Naive thymus-derived CD4-positive, alpha-beta T cell (primary cell): ENCODE results near the gene MPDU1. TPM values are rescaled to one million over a fixed set of nuclear protein-coding genes. Genes with fewer than 3 reads are reported as not detected.
"Not testable (repeated sequence)": the region's sequence is repeated elsewhere in the genome, so short reads cannot be mapped to it uniquely, and the experiment has no call there.

ENCODE experiments used
- ATAC-seq: fragments of 150-1000 bp; cut with Tn5 transposase; 2 replicates; pipeline ENCODE4 v1.10.0; 2021; ENCODE audit warnings: mild to moderate bottlenecking, moderate library complexity
- CTCF ChIA-PET: fragments of 350-600 bp; sonication (Branson Sonifier 250); formaldehyde crosslinking; loops from one replicate; lab custom pipeline; 2021; ENCODE audit warnings: antibody characterized with exemption; lab: Charles Lee
- POLR2A ChIA-PET: fragments of 350-600 bp; sonication (Branson Sonifier 250); formaldehyde crosslinking; loops from one replicate; lab custom pipeline; 2021; ENCODE audit warnings: antibody characterized with exemption, inconsistent platforms; lab: Charles Lee
- DNase-seq, 9 donors: peaks; one replicate each; pipeline versions ENCODE4 v3.0.0 to v3.0.0-alpha.2; 2020 to 2022; ENCODE audit warnings: mixed read lengths in 1 of 9
- H3K27ac ChIP-seq: one replicate; pipeline ENCODE4 v1.7.0; 2013; ENCODE audit warnings: mild to moderate bottlenecking, low read depth, low read length, moderate library complexity
- H3K27me3 ChIP-seq, 2 donors: one replicate each; pipeline ENCODE4 v1.7.0; 2013; ENCODE audit warnings: low read length in 2 of 2, mild to moderate bottlenecking in 2 of 2, moderate library complexity in 2 of 2; ENCODE audit not compliant: control insufficient read depth in 2 of 2, insufficient read depth in 2 of 2
- H3K36me3 ChIP-seq, 3 experiments: 1 replicate in 2 of 3; 2 replicates in 1 of 3; pipeline ENCODE4 v1.7.0; 2013; ENCODE audit warnings: low read length in 3 of 3, mild to moderate bottlenecking in 3 of 3, moderate library complexity in 1 of 3; ENCODE audit not compliant: insufficient read depth in 3 of 3, control insufficient read depth in 2 of 3
- H3K4me1 ChIP-seq, 2 donors: one replicate each; pipeline ENCODE4 v1.7.0; 2013; ENCODE audit warnings: low read length in 2 of 2, mild to moderate bottlenecking in 2 of 2, moderate library complexity in 1 of 2; ENCODE audit not compliant: control insufficient read depth in 2 of 2, insufficient read depth in 2 of 2
- H3K4me3 ChIP-seq: 2 replicates; pipeline ENCODE4 v1.7.0; 2013; ENCODE audit warnings: mild to moderate bottlenecking, low read length
- H3K9me3 ChIP-seq, 3 experiments: 1 replicate in 2 of 3; 2 replicates in 1 of 3; pipeline ENCODE4 v1.7.0; 2013; ENCODE audit warnings: low read length in 3 of 3; ENCODE audit not compliant: control insufficient read depth in 2 of 3
- H3K27ac Mint-ChIP-seq, 9 donors: one replicate each; pipeline ENCODE4 v1.8.0; 2020 to 2022; ENCODE audit warnings: mixed read lengths in 9 of 9, mild to moderate bottlenecking in 8 of 9, moderate library complexity in 5 of 9, inconsistent platforms in 2 of 9
- H3K27me3 Mint-ChIP-seq, 5 donors: one replicate each; pipeline ENCODE4 v1.8.0; 2021 to 2022; ENCODE audit warnings: mixed read lengths in 5 of 5, mild to moderate bottlenecking in 1 of 5
- H3K36me3 Mint-ChIP-seq, 5 donors: one replicate each; pipeline ENCODE4 v1.8.0; 2020 to 2022; ENCODE audit warnings: mixed read lengths in 5 of 5, mild to moderate bottlenecking in 3 of 5, inconsistent platforms in 1 of 5
- H3K4me1 Mint-ChIP-seq, 7 donors: one replicate each; pipeline ENCODE4 v1.8.0; 2020 to 2022; ENCODE audit warnings: mixed read lengths in 7 of 7, mild to moderate bottlenecking in 3 of 7, inconsistent platforms in 1 of 7
- H3K4me3 Mint-ChIP-seq, 10 donors: one replicate each; pipeline ENCODE4 v1.8.0; 2020 to 2022; ENCODE audit warnings: mild to moderate bottlenecking in 10 of 10, mixed read lengths in 10 of 10, moderate library complexity in 6 of 10, inconsistent platforms in 2 of 10
- H3K9me3 Mint-ChIP-seq, 11 donors: one replicate each; pipeline ENCODE4 v1.8.0; 2020 to 2022; ENCODE audit warnings: mixed read lengths in 11 of 11, mild to moderate bottlenecking in 4 of 11, inconsistent platforms in 1 of 11, moderate library complexity in 1 of 11
- intact Hi-C, 2 donors: fragments of 100-400 bp; cut with micrococcal nuclease; formaldehyde crosslinking; loops; one replicate each; pipeline ENCODE4 v1.15.1; 2023
- polyA plus RNA-seq, 2 donors: library from polyadenylated mRNA; unstranded; fragments of 300-500 nt; fragmentation: Illumina TruSeq; gene quantifications; one replicate each; pipeline ENCODE4 v1.2.3, GENCODE V29; 2021
- total RNA-seq, 6 experiments: library from RNA in 5 of 6; stranded (reverse) in 5 of 6; gene quantifications; 1 replicate in 5 of 6; 2 replicates in 1 of 6; pipeline ENCODE4 v1.2.3 and lab custom pipeline; 2021 to 2026

The MPDU1 gene
- total and polyA plus RNA-seq, 7 experiments from 2014 or later: 25.4 to 79.8 (median 39.1) TPM

DNA sequence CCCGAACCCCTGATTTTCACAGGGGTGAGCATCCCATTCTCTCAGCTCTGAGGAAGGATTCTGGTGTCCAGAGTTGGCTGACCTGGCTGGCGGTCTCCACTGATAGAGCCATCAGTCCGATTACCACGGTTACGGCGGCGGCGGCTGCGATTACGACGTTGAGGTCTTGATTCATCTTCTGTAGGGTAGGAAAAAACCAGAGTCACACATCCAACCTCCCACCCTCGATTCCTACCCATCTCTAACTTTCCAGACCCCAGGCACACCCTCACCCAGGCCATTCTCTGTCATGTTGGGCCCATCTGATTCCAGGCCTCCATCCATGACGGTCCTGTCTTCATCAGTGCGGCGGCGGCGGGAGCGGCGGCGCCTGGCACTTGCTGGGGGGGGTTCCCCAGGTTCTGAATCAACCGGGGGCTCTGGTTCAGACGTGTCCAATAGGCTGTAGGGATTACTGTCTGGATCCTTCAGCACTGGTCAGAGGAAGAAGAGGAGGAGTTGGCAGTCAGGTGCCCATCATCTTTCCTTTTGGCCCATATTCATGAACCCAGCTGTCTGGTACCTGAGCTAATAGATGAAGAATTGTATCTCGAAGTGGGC lies 8.9 kb downstream of the MPDU1 start:
- peak overlapping the region in 1 of 9 donors; percentile 36 for H3K27ac Mint-ChIP-seq
- peaks cover 13 to 38% (median 28%) of the 10 kb centered on the region in 5 donors for H3K36me3 Mint-ChIP-seq
- Histone ChIP-seq H3K27me3 (no peaks in the 10 kb centered on the region), H3K36me3 (peaks cover 24 to 83% (median 37%) of the 10 kb centered on the region in 3 experiments), H3K27ac (no peak overlapping the region), H3K9me3 (no peaks in the 10 kb centered on the region), H3K4me3 (no peak overlapping the region), H3K4me1 (peaks cover 0 to 3% of the 10 kb centered on the region in 2 donors)
- ChIA-PET CTCF (interaction anchor here (0.6 kb wide), 1 partner anchor 57 kb away, joined by 3 read pairs; no protein-coding TSS in a partner anchor), POLR2A (no interaction called here)
- H3K9me3 Mint-ChIP-seq: no peaks in the 10 kb centered on the region
- intact Hi-C loops: no loop called here
- H3K27me3 Mint-ChIP-seq: no peaks in the 10 kb centered on the region
- peaks cover 0 to 3% (median 0%) of the 10 kb centered on the region in 7 donors for H3K4me1 Mint-ChIP-seq
- H3K4me3 Mint-ChIP-seq: peak overlapping the region in 1 of 10 donors; percentile 20
- ATAC-seq (no peak), DNase-seq (no peak)

DNA sequence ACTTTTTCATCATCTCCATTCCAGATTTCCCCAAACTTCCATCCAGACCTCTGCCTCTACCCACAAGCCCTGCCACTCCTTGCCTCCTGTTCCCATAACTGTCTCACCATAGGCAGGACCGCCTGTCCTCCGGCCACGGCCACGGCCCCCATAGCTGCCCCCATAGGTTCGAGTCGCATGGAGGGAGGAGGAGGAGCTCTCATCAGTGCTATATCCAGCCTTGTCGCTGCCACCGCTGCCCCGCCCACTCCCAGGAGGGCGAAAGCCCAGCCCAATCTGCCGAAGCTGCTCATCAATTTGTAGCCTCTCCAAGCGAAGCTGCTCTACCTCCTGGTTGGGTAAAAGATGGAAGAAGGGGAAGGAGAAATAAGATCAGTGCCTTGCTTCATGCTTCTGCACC lies 9.6 kb downstream of the MPDU1 start:
- no peaks in the 10 kb centered on the region for H3K9me3 Mint-ChIP-seq
- Histone ChIP-seq H3K4me3 (no peak overlapping the region), H3K27me3 (no peaks in the 10 kb centered on the region), H3K4me1 (peaks cover 0 to 3% of the 10 kb centered on the region in 2 donors), H3K27ac (no peak overlapping the region), H3K9me3 (no peaks in the 10 kb centered on the region), H3K36me3 (peaks cover 24 to 77% (median 33%) of the 10 kb centered on the region in 3 experiments)
- intact Hi-C loops: no loop called here
- H3K27ac Mint-ChIP-seq: peak overlapping the region in 2 of 9 donors; percentile 74 to 77
- no peak overlapping the region for H3K4me3 Mint-ChIP-seq
- CTCF ChIA-PET: no interaction called here
- POLR2A ChIA-PET: no interaction called here
- DNase-seq: no peak
- peaks cover 11 to 38% (median 28%) of the 10 kb centered on the region in 5 donors for H3K36me3 Mint-ChIP-seq
- ATAC-seq: no peak
- H3K4me1 Mint-ChIP-seq: peaks cover 0 to 3% (median 0%) of the 10 kb centered on the region in 7 donors
- H3K27me3 Mint-ChIP-seq: no peaks in the 10 kb centered on the region

DNA sequence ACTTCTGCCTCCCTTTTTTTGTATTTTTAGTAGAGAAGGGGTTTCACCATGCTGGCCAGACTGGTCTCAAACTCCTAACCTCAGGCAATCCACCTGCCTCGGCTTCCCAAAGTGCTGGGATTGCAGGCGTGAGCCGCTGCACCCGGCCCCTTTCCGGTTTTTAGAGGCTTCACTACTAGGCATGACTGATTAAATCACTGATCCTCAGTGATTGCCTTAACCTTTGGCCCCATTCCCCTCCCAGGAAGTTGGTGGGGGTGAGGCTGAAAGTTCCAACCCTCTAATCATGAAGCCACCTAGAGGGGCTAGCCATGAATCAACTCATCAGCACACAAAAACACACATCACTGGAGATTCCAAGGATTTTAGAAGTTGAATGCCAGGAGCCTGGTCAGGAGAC lies 13.9 kb downstream of the MPDU1 start:
- H3K27ac Mint-ChIP-seq, H3K27ac ChIP-seq, H3K27me3 ChIP-seq, intact Hi-C loops, H3K27me3 Mint-ChIP-seq, H3K9me3 ChIP-seq, POLR2A ChIA-PET, H3K4me3 ChIP-seq, H3K4me1 Mint-ChIP-seq, H3K4me3 Mint-ChIP-seq, DNase-seq, H3K4me1 ChIP-seq, H3K9me3 Mint-ChIP-seq, ATAC-seq: not testable (repeated sequence)
- peaks cover 14 to 43% (median 31%) of the 10 kb centered on the region in 5 donors for H3K36me3 Mint-ChIP-seq
- peaks cover 23 to 86% (median 24%) of the 10 kb centered on the region in 3 experiments for H3K36me3 ChIP-seq
- CTCF ChIA-PET: interaction anchor here (0.5 kb wide), 1 partner anchor 84 kb away, joined by 3 read pairs; no protein-coding TSS in a partner anchor

DNA sequence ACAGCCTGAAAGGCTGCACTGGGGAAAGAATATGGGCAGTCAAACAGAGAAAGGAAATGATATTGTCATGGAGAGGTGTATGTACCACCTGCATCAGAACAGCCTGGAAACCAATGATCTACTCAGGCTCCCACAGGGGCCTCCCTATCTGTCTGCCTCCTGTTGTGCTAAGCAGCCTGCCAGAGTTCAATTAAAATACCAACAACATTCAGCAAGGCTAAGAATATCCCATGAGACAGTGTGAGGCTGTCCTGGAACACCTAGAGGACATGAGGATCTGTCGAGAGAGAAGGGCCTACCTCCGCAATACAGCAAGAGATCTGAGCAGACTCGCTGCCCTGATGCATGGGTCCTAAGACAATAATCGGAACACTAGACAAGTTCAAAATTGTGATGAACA lies 22.6 kb downstream of the MPDU1 start:
- no peak overlapping the region for H3K4me3 ChIP-seq
- H3K36me3 ChIP-seq: peaks cover 5 to 42% (median 9%) of the 10 kb centered on the region in 3 experiments
- no peaks in the 10 kb centered on the region for H3K4me1 ChIP-seq
- H3K27me3 ChIP-seq: no peaks in the 10 kb centered on the region
- ChIA-PET CTCF (interaction anchor here (0.6 kb wide), 1 partner anchor 119 kb away, joined by 3 read pairs; no protein-coding TSS in a partner anchor), POLR2A (interaction anchor here (0.8 to 1.5 kb wide), 2 partner anchors 8 to 25 kb away, joined by 3 to 4 read pairs; no protein-coding TSS in a partner anchor)
- no peaks in the 10 kb centered on the region for H3K9me3 Mint-ChIP-seq
- ATAC-seq (no peak), DNase-seq (no peak)
- H3K27me3 Mint-ChIP-seq: no peaks in the 10 kb centered on the region
- H3K4me1 Mint-ChIP-seq: peaks cover 10 to 34% (median 23%) of the 10 kb centered on the region in 7 donors
- H3K36me3 Mint-ChIP-seq: peaks cover 7 to 30% (median 16%) of the 10 kb centered on the region in 5 donors
- no peak overlapping the region for H3K27ac ChIP-seq
- H3K9me3 ChIP-seq: no peaks in the 10 kb centered on the region
- H3K27ac Mint-ChIP-seq: peak overlapping the region in 1 of 9 donors; percentile 4
- intact Hi-C loops: no loop called here
- H3K4me3 Mint-ChIP-seq: no peak overlapping the region

DNA sequence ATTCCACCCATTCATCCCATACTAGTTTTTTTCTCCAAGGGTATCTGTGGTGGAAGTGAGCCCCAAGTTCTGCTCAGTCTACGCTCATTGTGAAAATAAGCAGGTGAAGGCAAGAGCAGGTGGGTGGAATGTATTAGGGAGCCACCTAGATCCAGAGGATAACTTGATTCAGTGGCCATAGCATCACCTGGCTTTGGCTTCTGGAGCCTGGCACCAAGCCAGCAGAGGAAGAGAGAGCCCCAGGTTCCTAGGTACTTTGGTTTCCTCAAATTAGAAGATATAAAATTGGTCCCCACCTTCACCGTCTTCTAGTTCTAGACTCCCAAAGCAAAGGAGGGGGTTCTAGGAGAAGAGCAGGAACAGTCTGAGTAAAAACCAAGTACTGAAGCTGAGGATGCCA lies 27.0 kb downstream of the MPDU1 start:
- ChIA-PET POLR2A (interaction anchor here (0.6 to 1.0 kb wide), 3 partner anchors 11 to 268 kb away, joined by 3 read pairs; no protein-coding TSS in a partner anchor), CTCF (no interaction called here)
- Histone ChIP-seq H3K27me3 (no peaks in the 10 kb centered on the region), H3K4me1 (peaks cover 16 to 27% of the 10 kb centered on the region in 2 donors), H3K9me3 (no peaks in the 10 kb centered on the region), H3K4me3 (no peak overlapping the region), H3K27ac (no peak overlapping the region), H3K36me3 (peaks cover 0 to 7% (median 2%) of the 10 kb centered on the region in 3 experiments)
- intact Hi-C loops: loop anchor here (5.0 kb wide), 2 partner anchors 38 to 228 kb away; partner anchors contain the start of gene TNK1 (in 1 of the 2)
- no peak for ATAC-seq
- peak overlapping the region in 2 of 9 donors; percentile 33 to 39 for H3K27ac Mint-ChIP-seq
- no peak for DNase-seq
- H3K4me1 Mint-ChIP-seq: peaks cover 32 to 60% (median 49%) of the 10 kb centered on the region in 7 donors
- H3K27me3 Mint-ChIP-seq: peaks cover 0 to 2% (median 0%) of the 10 kb centered on the region in 5 donors
- no peaks in the 10 kb centered on the region for H3K9me3 Mint-ChIP-seq
- H3K36me3 Mint-ChIP-seq: peaks cover 0 to 12% (median 0%) of the 10 kb centered on the region in 5 donors
- H3K4me3 Mint-ChIP-seq: peak overlapping the region in 2 of 10 donors; percentile 18 to 23

DNA sequence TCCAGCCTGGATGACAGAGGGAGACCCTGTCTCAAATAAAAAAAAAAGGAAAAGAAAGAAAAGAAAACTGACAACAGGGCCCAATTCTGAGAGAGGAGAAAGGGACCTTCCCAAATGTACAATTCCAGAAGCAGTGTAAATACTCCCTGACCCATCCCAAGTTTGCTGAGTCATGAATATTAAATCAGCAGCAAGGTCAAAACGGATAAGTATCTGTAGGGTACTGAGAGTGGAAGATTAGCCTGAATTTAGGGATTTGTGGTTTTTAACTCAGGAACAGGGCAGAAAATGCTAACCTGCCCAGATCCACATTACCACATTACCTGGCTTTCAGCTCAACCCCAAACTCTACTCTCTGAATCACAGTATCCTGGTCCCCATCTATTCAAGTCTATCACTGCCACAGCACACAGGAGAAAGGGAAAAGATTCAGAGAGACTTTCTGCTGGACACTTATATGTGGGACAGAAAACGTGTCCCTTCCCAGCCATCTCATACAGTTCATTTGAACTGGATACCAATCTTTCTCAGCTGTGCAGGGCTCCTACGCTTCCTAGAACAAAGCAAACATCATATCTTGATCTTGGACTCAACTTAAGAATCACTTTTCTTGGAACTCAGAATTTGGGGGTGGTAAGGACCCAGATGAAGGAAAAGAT lies 28.1 kb downstream of the MPDU1 start:
- peaks cover 0 to 2% (median 0%) of the 10 kb centered on the region in 5 donors for H3K27me3 Mint-ChIP-seq
- Histone ChIP-seq H3K27me3 (no peaks in the 10 kb centered on the region), H3K4me1 (peaks cover 16 to 27% of the 10 kb centered on the region in 2 donors), H3K9me3 (no peaks in the 10 kb centered on the region), H3K27ac (no peak overlapping the region), H3K36me3 (peaks cover 0 to 5% (median 0%) of the 10 kb centered on the region in 3 experiments), H3K4me3 (no peak overlapping the region)
- DNase-seq: no peak
- H3K27ac Mint-ChIP-seq: peak overlapping the region in 5 of 9 donors; percentile 16 to 66 (median 46)
- peaks cover 31 to 53% (median 45%) of the 10 kb centered on the region in 7 donors for H3K4me1 Mint-ChIP-seq
- H3K36me3 Mint-ChIP-seq: peaks cover 0 to 11% (median 0%) of the 10 kb centered on the region in 5 donors
- H3K9me3 Mint-ChIP-seq: no peaks in the 10 kb centered on the region
- intact Hi-C loops: loop anchor here (5.0 kb wide), 2 partner anchors 39 to 229 kb away; partner anchors contain the start of gene TNK1 (in 1 of the 2)
- ATAC-seq: no peak
- ChIA-PET POLR2A (interaction anchor here (0.6 to 8.0 kb wide), 5 partner anchors 16 to 325 kb away, joined by 3 to 101 read pairs (median 4); partner anchors contain the start of genes MPDU1, SAT2, TP53 and WRAP53), CTCF (no interaction called here)
- peak overlapping the region; percentile 51 to 95 (median 81) for H3K4me3 Mint-ChIP-seq
